DMS153 treated with DMSO at 0.1 percent for 48 hours (cell line): Measurements from ENCODE around the gene CYTIP.

Experiments used
- DNase-seq: peaks from one replicate; lab custom pipeline; 2025; ENCODE audit not compliant: unreplicated experiment; lab: John Stamatoyannopoulos, UW

CYTIP gene

GRCh38 chr2:157465554-157465953 is 21.7 kb upstream of the CYTIP start:
- DNase-seq = no peak

- DNase-seq = no peak
These were observed 19.1 kb upstream of the CYTIP start for GRCh38 chr2:157463002-157463401.

GRCh38 chr2:157460897-157461296 is 17.0 kb upstream of the CYTIP start:
- DNase-seq = no peak

- no peak for DNase-seq
These were observed 16.5 kb upstream of the CYTIP start for GRCh38 chr2:157460384-157460837.

- DNase-seq = no peak
These were observed 15.6 kb upstream of the CYTIP start for GRCh38 chr2:157459486-157459885.

- DNase-seq = no peak
These were observed 3.9 kb upstream of the CYTIP start for GRCh38 chr2:157447741-157448140.

- DNase-seq = no peak
These were observed 3.1 kb upstream of the CYTIP start for GRCh38 chr2:157447031-157447430.

GRCh38 chr2:157444641-157445040 is 752 bp upstream of the CYTIP start:
- DNase-seq = no peak

- no peak for DNase-seq
These were observed 799 bp downstream of the CYTIP start for GRCh38 chr2:157443090-157443489.

- no peak for DNase-seq
These were observed 1.3 kb downstream of the CYTIP start for GRCh38 chr2:157442636-157443035.

GRCh38 chr2:157442191-157442590 is 1.7 kb downstream of the CYTIP start:
- DNase-seq = no peak

GRCh38 chr2:157441072-157441454 is 2.8 kb downstream of the CYTIP start:
- DNase-seq = no peak

- no peak for DNase-seq
These were observed 3.4 kb downstream of the CYTIP start for GRCh38 chr2:157440404-157441071.

- DNase-seq = no peak
These were observed 4.1 kb downstream of the CYTIP start for GRCh38 chr2:157439824-157440186.

- DNase-seq = no peak
These were observed 4.7 kb downstream of the CYTIP start for GRCh38 chr2:157438863-157439823.

- DNase-seq = no peak
These were observed 10.5 kb downstream of the CYTIP start for GRCh38 chr2:157433394-157433793.

- DNase-seq = no peak
These were observed 11.3 kb downstream of the CYTIP start for GRCh38 chr2:157432475-157433106.

GRCh38 chr2:157431176-157431575 is 12.7 kb downstream of the CYTIP start:
- DNase-seq = no peak

GRCh38 chr2:157428500-157429175 is 15.3 kb downstream of the CYTIP start:
- DNase-seq = no peak

- DNase-seq = no peak
These were observed 16.0 kb downstream of the CYTIP start for GRCh38 chr2:157427922-157428303.
